ENCODE results near the gene ANKDD1B.
A peak's percentile ranks its signal among the peaks of the same experiment; 100 is the strongest.
"Not testable (repeated sequence)": the region's sequence is repeated elsewhere in the genome, so short reads cannot be mapped to it uniquely, and the experiment has no call there.

The ANKDD1B gene

DNA sequence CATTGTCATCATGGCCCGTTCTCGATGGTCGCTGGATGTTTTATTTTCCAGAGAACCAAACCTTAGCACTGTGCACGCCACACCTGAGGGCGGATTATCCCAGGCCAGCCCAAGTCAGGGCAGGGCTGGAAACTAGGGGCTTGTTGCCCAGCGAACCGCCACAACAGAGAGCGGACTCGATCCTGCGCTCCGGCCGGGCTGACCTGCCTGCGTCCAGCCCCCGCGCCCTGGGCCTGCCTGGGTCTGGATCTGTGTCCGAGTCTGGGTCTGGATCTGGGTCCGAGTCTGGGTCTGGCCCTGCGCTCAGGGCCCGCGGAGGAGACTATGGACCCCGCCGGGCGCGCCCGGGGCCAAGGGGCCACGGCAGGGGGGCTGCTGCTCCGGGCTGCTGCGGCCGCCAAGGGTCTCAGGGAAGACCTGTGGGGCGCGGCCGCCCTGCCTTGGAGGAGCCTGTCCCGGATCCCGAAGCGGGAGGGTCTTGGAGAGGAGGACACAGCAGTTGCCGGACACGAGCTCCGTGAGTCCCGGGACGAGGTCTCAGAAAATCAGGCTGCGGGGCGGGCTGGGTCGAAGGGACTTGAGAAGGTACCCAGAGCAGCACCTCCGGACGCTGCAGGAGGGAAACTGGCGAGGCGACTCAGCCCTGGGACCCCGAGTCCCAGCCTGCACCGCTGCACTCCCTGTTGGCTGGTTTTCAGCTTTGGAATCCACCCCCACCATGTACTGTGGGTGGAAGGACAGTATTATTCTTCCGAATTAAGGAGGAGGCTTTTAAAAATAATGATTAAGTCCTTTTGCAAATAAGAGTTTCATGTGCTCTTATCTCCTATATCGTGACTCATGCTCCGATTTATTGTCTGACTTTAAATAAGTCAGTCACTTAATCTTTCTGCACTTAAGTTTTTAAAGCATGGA, at the start of gene ANKDD1B:
Gene ANKDD1B, plus strand, starts transcription at position 143 of the 915 bp plus-strand sequence. Its CDS starts 182 bp downstream, at position 325.
- no peak for DNase-seq (ENCODE audit: low read depth in 2 of 2)

DNA sequence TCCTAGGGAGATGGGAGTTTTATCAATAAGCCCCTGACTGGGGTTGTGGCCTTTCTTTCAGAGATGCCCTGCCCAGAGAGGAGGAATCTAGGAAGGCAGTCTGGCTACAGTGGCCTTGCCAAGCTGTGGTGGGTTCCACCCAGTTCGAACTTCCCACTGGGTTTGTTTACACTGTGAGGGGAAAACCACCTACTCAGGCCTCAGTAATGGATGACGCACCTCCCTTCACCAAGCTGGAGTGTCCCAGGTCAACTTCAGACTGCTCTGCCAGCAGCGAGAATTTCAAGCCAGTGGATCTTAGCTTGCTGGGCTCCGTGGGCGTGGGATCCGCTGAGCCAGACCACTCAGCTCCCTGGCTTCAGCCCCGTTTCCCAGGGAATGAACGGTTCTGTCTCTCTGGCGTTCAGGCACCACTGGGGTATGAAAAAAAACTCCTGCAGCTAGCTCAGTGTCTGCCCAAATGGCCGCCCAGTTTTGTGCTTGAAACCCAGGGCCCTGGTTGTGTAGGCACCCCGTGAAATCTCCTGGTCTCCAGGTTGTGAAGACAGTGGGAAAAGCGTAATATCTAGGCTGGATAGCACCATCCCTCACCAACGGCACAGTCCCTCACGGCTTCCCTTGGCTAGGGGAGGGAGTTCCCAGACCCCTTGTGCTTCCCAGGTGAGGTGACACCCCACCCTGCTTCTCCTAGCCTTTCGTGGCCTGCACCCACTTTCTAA, 45.1 kb upstream of the ANKDD1B start:
- not testable (repeated sequence) for DNase-seq (ENCODE audit: low read depth in 2 of 2)

DNA sequence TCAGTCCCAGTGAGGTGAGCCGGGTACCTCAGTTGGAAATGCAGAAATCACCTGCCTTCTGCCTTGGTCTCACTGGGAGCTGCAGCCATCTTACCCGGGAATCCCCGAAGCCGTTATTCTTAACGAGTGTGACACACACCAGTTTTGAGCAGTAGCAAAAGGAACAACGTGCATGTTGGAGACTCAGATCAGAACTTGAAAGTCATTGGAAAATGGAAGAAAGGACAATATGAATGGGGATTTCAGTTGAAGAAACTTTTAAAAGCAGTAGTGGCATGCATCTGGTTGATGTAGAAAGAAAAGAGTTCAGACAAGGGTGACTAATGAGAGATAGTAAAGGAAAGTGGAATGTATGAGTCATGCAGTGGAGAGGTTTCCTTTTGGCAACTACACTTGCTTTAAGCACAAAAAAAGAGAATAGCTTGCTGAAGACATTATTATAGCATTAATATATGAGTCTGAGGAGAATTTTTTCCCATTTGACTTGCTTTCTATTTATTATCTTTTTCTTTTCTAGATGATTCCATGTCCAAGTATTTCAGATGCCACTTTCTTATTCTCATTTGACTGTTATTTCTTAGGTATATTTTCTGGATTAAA, 44.4 kb upstream of the ANKDD1B start:
- peak in 1 of 2 donors; percentile 18 for DNase-seq (ENCODE audit: low read depth in 2 of 2)

DNA sequence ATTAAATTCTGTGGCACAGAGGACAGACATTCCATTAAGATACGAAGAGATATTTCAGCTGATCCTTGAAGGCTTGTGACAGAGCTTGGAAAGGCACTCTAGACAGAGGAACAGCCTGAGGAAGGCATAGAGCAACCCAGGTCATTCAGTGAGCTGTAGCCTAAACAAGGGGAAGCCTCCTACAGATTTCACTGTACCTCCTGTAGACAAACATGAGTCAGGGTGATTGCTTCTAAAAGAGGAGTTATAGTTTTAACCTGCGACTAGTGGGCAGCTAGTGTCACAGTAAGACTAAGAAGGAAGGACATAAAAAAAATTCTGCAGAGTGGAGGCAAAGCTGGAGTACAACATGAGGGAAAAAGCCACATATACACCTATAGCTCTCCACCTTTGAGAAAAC, 43.5 kb upstream of the ANKDD1B start:
- DNase-seq (ENCODE audit: low read depth in 2 of 2) = no peak

DNA sequence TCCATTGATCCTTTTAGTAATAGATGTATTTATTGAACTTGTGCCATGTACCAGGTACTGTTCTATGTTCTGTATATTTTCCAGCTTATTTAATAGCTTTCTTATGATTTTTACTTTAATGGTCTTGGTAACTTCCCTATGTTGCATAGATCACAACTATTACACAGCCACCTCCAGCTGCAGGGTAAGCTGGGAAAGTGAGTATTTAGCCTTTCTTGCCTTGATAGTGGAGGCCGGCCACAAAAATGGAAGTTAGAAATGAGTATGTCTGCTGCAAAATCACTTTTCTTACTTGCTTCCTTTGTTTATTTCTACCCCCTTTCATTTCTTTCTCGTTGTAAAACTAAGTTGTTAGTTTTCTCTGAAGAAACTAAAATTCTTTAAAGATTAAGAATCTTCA, 43.1 kb upstream of the ANKDD1B start:
- no peak for DNase-seq (ENCODE audit: low read depth in 2 of 2)

DNA sequence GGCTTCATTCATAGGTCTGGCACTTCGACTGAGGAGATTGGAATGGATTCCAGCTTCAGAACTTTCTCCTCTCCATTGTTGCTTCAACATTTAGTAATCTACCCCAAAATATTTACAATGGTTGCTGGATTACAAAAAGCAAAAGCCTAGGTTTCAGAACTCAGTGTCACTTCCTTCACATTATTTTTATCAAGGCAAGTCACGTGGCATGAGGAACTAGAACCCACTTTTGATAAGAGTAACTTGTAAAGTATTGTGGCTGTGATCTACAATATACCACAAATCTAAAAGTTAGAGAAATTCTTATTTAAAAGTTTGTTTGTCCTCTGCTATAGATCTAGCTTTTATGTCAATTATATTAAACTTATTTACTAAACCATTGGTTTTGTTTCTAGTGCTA, 39.7 kb upstream of the ANKDD1B start:
- DNase-seq (ENCODE audit: low read depth in 2 of 2) = no peak

DNA sequence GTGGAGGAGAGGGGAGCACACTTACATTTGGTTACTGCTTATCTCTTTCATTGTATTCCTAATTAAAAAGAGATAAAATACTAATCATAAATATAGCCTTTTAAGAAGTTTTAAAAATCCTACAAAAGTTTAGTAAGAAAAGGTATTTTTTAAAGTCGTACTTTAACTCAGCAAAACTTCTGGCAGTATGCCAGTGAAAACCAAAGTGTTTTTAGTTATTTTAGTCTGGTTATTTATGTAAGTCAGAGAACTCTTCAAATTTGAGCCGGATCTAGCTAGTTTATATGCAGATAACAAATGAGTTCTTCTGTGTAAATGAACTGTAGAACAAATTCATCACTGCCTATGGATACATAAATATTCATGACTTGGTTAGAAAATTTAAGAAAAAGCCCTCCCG, 36.5 kb upstream of the ANKDD1B start:
- no peak for DNase-seq (ENCODE audit: low read depth in 2 of 2)

DNA sequence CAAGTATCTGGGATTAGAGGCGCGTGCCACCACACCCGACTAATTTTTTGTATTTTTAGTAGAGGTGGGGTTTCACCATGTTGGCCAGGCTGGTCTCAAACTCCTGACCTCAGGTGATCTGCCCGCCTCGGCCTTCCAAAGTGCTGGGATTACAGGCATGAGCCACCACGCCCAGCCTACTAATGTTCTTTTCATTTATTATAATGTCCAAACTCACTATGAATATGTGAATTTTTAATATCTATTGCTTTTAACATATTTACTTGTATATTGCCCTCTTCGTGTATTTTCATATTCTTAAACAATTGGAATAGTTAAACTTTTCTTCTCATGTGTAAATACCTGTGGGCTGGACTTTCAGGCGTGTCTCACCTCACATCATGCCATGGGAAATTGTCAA, 33.0 kb upstream of the ANKDD1B start:
- DNase-seq (ENCODE audit: low read depth in 2 of 2) = not testable (repeated sequence)

DNA sequence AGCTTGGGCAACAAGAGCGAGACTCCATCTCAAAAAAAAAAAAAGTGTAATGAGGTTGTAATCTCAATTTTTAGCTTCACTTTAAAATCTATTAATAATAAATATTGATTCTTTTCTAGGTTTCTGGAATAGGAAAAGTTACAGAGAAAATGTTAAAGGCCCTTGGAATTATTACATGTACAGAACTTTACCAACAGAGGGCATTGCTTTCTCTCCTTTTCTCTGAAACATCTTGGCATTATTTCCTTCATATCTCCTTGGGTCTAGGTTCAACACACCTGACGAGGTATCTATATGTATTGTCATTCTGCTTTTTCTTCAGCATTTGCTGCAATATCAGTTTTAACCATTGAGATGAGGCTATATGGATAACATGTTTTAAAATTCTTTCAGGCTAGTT, 26.6 kb upstream of the ANKDD1B start:
- no peak for DNase-seq (ENCODE audit: low read depth in 2 of 2)

DNA sequence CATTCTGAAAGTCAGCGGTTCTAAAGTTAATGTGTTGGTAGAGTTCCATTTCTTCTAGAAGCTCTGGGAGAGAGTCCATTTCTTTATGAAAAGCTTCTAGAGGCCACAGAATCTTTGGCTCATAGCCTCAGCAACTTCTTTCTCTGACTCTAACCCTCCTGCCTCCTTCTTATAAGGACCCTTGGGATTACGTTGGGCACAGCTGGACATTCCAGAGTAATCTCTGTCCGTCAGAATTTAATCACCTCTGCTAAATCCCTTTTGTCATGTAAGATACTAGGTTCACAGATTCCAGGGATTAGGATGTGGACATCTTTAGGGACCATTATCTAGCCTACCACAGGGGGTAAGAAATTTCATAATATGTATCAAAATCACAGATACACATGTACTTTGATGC, 22.6 kb upstream of the ANKDD1B start:
- no peak for DNase-seq (ENCODE audit: low read depth in 2 of 2)

DNA sequence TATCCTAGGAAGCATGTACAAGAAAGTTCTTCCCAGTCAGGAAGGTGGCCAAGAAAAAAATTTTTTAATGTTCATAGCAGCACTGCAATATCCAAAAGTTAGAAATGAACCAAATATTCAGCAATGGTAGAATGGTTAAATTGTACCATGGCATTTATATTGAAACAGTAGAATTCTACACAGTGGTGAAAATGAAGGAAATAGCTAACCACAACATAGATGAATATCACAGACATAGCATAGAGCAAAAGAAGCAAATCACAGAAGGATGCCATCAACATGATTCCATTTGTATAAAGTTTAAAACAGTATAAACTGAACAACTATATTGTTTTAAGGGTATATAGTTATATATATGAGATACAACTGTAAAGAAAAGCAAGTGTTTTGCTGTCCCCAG, 10.7 kb upstream of the ANKDD1B start:
- DNase-seq (ENCODE audit: low read depth in 2 of 2) = no peak

DNA sequence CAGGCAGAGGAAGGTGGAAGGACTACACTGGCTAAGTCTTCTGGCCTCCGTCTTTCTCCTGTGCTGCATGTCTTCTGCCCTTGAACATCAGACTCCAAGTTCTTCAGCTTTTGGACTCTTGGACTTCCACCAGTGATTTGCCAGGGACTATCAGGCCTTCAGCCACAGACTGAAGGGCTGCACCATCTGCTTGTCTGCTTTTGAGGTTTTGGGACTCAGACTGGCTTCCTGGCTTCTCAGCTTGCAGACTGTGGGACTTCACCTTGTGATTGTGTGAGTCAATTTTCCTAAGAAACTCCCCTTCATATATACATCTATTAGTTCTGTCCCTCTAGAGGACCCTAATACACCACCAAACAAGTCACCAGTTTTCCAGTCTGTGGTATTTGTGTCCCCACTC, 9.7 kb upstream of the ANKDD1B start:
- no peak for DNase-seq (ENCODE audit: low read depth in 2 of 2)

DNA sequence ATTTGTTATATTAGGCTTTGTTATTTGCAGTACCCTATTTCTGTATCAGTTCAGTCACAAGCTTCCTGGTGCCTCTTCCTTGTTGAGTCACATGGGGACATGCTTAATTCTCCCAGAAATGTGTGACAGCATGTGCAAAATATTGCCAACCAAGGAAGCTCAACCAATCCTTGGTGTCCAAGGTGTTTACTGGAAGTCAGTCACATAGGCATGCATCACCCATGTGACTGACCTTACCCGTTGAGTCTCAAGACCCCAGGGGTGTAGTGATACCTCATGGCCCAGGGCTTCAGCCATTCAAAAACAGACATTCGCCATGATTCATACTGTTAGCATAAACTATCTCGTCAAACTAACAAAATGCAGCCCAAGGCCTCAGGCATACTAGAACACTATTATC, 9.3 kb upstream of the ANKDD1B start:
- no peak for DNase-seq (ENCODE audit: low read depth in 2 of 2)

DNA sequence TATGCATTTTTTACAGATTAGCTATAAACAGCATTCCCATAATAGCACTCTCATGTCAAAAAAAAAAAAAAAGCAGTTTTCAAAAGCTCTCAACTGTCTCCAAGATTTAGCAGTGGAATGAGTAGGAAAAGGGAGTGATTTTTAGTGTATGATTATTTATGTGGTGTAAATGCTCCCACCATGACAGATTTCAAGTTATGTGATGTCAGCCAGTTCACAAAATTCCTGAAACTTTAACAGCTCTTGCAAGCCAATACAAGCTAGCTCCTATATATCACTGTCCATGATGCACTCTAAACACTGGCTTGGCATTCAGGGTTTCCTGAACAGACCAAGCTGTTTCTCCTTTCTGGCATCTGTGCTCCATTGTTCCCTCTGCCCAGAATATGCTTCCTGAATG, 7.9 kb upstream of the ANKDD1B start:
- no peak for DNase-seq (ENCODE audit: low read depth in 2 of 2)

DNA sequence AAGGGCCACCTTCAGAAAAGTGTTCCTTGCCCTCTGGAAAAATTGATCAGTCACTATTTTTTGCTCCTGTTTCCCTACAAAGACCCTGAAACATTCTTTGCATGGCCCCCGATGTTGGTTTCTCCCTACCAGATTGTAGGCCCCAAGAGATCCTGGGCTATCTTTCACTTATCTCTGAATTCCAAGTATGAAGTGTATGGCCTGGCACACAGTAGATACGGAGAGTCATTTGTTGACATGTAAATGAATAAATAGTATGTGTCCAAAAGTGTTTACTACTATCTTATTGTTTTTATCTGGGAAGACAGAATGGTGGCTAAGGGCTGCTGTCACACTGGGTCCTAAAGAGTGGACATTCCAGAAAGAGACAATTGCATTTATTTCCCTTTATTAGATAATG, 7.4 kb upstream of the ANKDD1B start:
- no peak for DNase-seq (ENCODE audit: low read depth in 2 of 2)

DNA sequence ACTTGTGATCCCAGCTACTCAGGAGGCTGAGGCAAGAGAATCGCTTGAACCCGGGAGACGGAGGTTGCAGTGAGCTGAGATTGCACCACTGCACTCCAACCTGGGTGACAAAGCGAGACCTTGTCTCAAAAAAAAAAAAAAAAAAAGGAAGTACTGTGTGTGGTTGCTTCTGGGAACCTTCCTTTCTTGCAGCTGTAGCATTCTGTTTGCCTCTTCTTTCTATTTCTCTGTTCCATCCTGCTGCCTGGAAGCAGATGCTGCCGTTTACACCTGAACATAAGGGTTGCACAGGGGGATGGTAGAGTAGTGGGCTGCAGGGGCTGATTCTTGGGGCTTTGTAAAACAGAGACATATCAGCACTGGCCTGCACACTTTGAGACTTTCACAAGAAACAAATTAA, 3.9 kb upstream of the ANKDD1B start:
- DNase-seq (ENCODE audit: low read depth in 2 of 2) = not testable (repeated sequence)

DNA sequence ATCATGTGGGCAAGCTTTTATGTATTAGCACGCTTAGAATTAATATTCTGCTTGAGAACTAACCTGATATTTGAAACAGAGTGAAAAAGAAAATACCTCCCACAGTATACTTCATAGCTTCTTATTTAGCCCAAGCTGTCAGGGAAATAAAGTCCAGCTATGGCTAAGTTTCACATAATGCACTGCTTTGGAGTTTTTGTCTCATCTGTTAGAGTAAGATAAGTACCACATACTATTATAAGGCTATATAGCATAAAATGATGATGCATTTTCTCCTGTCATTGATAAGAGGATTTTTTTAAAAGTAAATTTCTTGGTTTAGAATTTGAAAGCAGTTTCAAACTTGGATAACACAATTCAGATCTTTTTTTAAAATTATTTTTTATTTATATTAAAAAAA, 2.4 kb upstream of the ANKDD1B start:
- DNase-seq (ENCODE audit: low read depth in 2 of 2) = no peak

DNA sequence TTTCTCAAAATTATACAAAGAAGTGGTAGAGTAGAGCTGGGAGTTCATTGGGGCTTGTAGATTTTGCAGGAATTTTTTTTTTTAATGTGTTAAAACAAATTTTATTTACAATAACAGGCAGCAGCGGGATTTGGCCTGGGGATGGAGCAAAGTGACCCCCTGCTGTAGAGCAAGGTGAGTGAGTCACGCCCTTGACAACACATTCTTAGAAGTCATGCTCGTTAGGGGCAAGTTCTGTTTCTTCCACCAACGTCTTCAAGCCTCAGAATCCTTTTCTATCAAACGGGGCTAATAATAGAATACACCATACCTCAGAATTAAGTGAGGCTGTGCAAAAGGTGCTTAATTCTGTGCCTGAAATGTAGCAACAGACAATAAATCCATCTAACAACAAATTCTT, 1.1 kb upstream of the ANKDD1B start:
- no peak for DNase-seq (ENCODE audit: low read depth in 2 of 2)

DNA sequence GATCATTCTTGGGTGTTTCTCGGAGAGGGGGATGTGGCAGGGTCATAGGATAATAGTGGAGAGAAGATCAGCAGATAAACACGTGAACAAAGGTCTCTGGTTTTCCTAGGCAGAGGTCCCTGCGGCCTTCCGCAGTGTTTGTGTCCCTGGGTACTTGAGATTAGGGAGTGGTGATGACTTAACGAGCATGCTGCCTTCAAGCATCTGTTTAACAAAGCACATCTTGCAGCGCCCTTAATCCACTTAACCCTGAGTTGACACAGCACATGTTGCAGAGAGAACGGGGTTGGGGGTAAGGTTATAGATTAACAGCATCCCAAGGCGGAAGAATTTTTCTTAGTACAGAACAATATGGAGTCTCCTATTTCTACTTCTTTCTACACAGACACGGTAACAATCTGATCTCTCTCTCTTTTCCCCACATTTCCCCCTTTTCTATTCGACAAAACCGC, 368 bp upstream of the ANKDD1B start:
- DNase-seq (ENCODE audit: low read depth in 2 of 2) = not testable (repeated sequence)

DNA sequence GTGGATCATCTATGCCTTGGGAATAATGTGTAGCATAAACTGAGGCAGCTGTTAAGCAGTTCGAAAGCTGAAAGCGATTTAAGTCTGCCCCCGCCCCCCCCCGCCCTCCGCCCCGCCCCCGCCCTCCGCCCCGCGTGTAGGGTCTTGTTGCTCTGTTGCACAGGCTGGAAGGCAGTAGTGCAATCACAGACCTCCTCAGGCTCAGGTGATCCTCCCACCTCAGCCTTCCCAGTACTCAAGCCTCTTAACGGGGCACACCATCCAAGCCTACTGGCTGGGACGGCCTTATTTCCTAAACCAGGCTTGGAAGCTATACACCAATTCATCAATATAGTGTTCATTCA, 945 bp downstream of the ANKDD1B start:
- no peak for DNase-seq (ENCODE audit: low read depth in 2 of 2)

DNA sequence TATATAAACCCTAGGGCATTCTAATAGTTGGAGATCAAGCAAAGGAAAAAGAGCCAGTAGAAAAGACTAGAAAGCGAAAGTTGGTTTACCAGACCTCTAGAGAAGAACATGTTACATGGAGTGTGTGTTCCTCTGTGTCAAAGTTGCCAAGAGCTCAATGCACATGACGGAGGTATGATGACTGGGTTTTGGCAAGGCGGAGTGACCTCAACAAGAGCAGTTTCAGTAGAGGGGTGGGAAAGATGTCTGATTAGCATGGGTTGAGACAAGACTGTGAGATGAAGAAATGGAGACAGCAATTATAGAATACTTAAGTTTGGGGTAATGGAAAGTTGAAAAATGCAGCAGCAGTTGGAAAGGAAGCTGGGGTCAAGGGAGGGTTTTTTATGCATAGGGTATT, 1.6 kb downstream of the ANKDD1B start:
- no peak for DNase-seq (ENCODE audit: low read depth in 2 of 2)

DNA sequence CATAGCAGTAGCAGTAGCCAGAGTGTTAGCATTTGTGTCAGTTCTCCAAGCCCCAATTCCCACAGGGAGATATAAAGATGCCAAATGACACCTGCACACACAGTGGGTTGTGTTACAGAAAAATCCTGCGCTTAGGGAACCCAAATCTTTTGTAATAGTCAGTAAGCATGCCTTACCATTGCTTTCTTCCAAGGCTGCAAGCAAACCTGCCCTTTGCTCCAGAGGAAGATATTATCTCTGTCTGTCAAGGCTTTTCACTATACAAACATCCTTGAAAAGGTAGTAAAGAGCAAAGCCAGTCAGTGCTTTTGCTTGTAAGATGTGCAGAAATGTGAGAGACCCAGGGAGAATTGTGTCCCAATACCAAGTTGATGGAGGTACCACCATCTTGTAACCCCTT, 2.9 kb downstream of the ANKDD1B start:
- DNase-seq (ENCODE audit: low read depth in 2 of 2) = no peak

DNA sequence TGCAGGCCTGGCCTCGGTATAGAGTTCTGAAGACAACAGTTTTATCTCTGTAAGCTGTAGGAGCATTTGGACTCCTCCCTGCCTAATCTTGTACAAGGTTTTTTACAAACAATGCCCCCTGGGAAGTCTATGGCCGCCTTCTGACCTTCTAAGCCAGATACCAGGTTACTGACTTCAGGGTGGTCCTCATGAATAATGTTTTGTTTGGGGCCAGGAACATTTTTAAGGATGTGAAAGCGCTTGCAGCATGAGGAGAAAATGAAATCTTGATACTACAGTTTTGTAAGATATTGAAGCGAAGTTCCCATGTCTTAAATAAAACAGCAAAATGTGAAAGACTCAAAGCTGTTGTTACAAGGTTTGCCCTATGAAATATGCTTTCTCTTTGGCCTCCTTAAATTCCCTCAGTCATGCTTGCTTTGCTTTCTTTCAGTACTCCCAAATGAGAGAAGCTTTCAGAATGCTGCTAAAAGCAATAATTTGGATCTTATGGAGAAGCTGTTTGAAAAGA, 5.2 kb downstream of the ANKDD1B start:
- no peak for DNase-seq (ENCODE audit: low read depth in 2 of 2)
